SK-N-SH (cell line): Measurements from ENCODE around the gene SNCAIP. TPM values are rescaled to one million over a fixed set of nuclear protein-coding genes. Genes with fewer than 3 reads are reported as not detected.

Experiments
- CTCF ChIA-PET: fragments of 300-600, 350-600 bp; formaldehyde crosslinking; extraction: SDS; loops from one replicate; lab custom pipeline; 2021; lab: Yijun Ruan, JAX
- POLR2A ChIA-PET: fragments of 350-600 bp; sonication (Branson Sonifier 250); formaldehyde crosslinking; extraction: SDS; loops from one replicate; lab custom pipeline; 2020; ENCODE audit warnings: antibody characterized with exemption, inconsistent platforms; lab: Yijun Ruan, JAX
- DNase-seq: peaks from one replicate; pipeline ENCODE4 v3.0.0; 2012
- H2AFZ ChIP-seq: fragments of 200-600 bp; sonication (generic); 2 replicates; pipeline ENCODE4 v1.8.1; 2016; ENCODE audit warnings: antibody characterized with exemption, mild to moderate bottlenecking, low read depth
- H3F3A ChIP-seq: fragments of 200-600 bp; sonication (generic); replicated peaks from 2 replicates; pipeline ENCODE3; 2016; ENCODE audit warnings: antibody characterized with exemption, mild to moderate bottlenecking; ENCODE audit not compliant: insufficient read depth
- H3K27ac ChIP-seq, 2 experiments: fragments of 200-500 bp in 1 of 2; fragments of 200-600 bp in 1 of 2; sonication (Bioruptor generic) in 1 of 2; sonication (generic), shearing (Covaris generic) in 1 of 2; 2 replicates each; pipeline versions ENCODE4 v1.5.1 to v1.6.1; 2014 to 2016; ENCODE audit warnings: low read depth in 2 of 2, inconsistent platforms in 1 of 2, low read length in 1 of 2, mild to moderate bottlenecking in 1 of 2, mixed read lengths in 1 of 2
- H3K27me3 ChIP-seq: fragments of 200-600 bp; sonication (generic), shearing (Covaris generic); 2 replicates; pipeline ENCODE4 v1.6.1; 2016; ENCODE audit warnings: mixed run types; ENCODE audit not compliant: insufficient read depth
- H3K36me3 ChIP-seq, 2 experiments: fragments of 200-500 bp in 1 of 2; fragments of 200-600 bp in 1 of 2; sonication (Bioruptor generic) in 1 of 2; sonication (generic) in 1 of 2; replicated peaks in 1 of 2; 2 replicates each; pipeline versions ENCODE3 to v1.5.1; 2014 to 2016; ENCODE audit warnings: low read length in 1 of 2, mild to moderate bottlenecking in 1 of 2; ENCODE audit not compliant: insufficient read depth in 2 of 2, control insufficient read depth in 1 of 2
- H3K4me1 ChIP-seq, 2 experiments: fragments of 200-500 bp in 1 of 2; fragments of 200-600 bp in 1 of 2; sonication (Bioruptor generic) in 1 of 2; sonication (generic), shearing (Covaris generic) in 1 of 2; 2 replicates each; pipeline versions ENCODE4 v1.5.1 to v1.6.1; 2014 to 2016; ENCODE audit warnings: low read depth in 1 of 2, low read length in 1 of 2, mixed run types in 1 of 2; ENCODE audit not compliant: insufficient read depth in 2 of 2, control insufficient read depth in 1 of 2
- H3K4me2 ChIP-seq: fragments of 200-600 bp; sonication (generic), shearing (Covaris generic); 2 replicates; pipeline ENCODE4 v1.6.1; 2017; ENCODE audit warnings: mixed run types
- H3K4me3 ChIP-seq, 2 experiments: fragments of 200-500 bp in 1 of 2; fragments of 200-600 bp in 1 of 2; sonication (Bioruptor generic) in 1 of 2; sonication (generic), shearing (Covaris generic) in 1 of 2; 2 replicates each; pipeline versions ENCODE4 v1.5.1 to v1.8.1; 2014 to 2016; ENCODE audit warnings: low read depth in 2 of 2, inconsistent platforms in 1 of 2, low read length in 1 of 2, mild to moderate bottlenecking in 1 of 2, mixed read lengths in 1 of 2, moderate library complexity in 1 of 2
- H3K79me2 ChIP-seq: fragments of 200-600 bp; sonication (generic); 2 replicates; pipeline ENCODE4 v1.8.1; 2017; ENCODE audit warnings: mild to moderate bottlenecking; ENCODE audit not compliant: insufficient read depth
- H3K9ac ChIP-seq: fragments of 200-600 bp; sonication (generic); 2 replicates; pipeline ENCODE4 v1.6.1; 2017; ENCODE audit warnings: mixed run types
- H3K9me2 ChIP-seq: fragments of 200-600 bp; sonication (generic); 2 replicates; pipeline ENCODE4 v1.6.1; 2017; ENCODE audit warnings: mixed run types
- H3K9me3 ChIP-seq: fragments of 200-600 bp; sonication (generic); 2 replicates; pipeline ENCODE4 v1.6.1; 2017; ENCODE audit warnings: mixed run types, mild to moderate bottlenecking, moderate library complexity
- H4K20me1 ChIP-seq: fragments of 200-600 bp; sonication (generic); 2 replicates; pipeline ENCODE4 v1.6.1; 2017; ENCODE audit warnings: mild to moderate bottlenecking, mixed run types; ENCODE audit not compliant: insufficient read depth
- CHD2 ChIP-seq: fragments of 150-350 bp; IDR thresholded peaks from 2 replicates; pipeline ENCODE4 v1.6.1; 2018; ENCODE audit warnings: low read length; ENCODE audit not compliant: partially characterized antibody
- ELF1 ChIP-seq: IDR thresholded peaks from 2 replicates; pipeline ENCODE4 v1.4.0; 2012
- EZH2phosphoT487 ChIP-seq: fragments of 200-600 bp; sonication (generic); IDR thresholded peaks from 2 replicates; pipeline ENCODE4 v1.6.1; 2017; ENCODE audit warnings: low read depth, mixed run types, mild to moderate bottlenecking, antibody characterized with exemption, moderate library complexity, borderline replicate concordance
- FOSL2 ChIP-seq: IDR thresholded peaks from 2 replicates; pipeline ENCODE4 v1.4.0; 2012; ENCODE audit warnings: low read depth, mild to moderate bottlenecking, moderate library complexity, borderline replicate concordance
- FOXM1 ChIP-seq: IDR thresholded peaks from 2 replicates; pipeline ENCODE4 v1.4.0; 2012; ENCODE audit warnings: low read depth, mild to moderate bottlenecking
- JUND ChIP-seq: IDR thresholded peaks from 2 replicates; pipeline ENCODE4 v1.4.0; 2012
- NFIC ChIP-seq: IDR thresholded peaks from 2 replicates; pipeline ENCODE4 v1.4.0; 2012; ENCODE audit warnings: borderline replicate concordance
- NRF1 ChIP-seq: IDR thresholded peaks from 2 replicates; pipeline ENCODE4 v1.6.1; 2012; ENCODE audit warnings: low read depth, mild to moderate bottlenecking, low read length
- POLR2AphosphoS5 ChIP-seq: IDR thresholded peaks from 2 replicates; pipeline ENCODE4 v1.6.1; 2012; ENCODE audit warnings: low read depth, low read length
- RAD21 ChIP-seq: IDR thresholded peaks from 2 replicates; pipeline ENCODE4 v1.6.1; 2012; ENCODE audit warnings: mild to moderate bottlenecking, low read length
- RCOR1 ChIP-seq: fragments of 150-350 bp; IDR thresholded peaks from 2 replicates; pipeline ENCODE4 v1.6.1; 2017; ENCODE audit warnings: antibody characterized with exemption, low read length
- SIN3A ChIP-seq: IDR thresholded peaks from 2 replicates; pipeline ENCODE4 v1.6.1; 2012; ENCODE audit warnings: low read depth, mild to moderate bottlenecking, low read length, moderate library complexity, borderline replicate concordance
- SMC3 ChIP-seq: IDR thresholded peaks from 2 replicates; pipeline ENCODE4 v1.6.1; 2012; ENCODE audit warnings: low read depth, low read length, improper control_type of control experiment
- TAF1 ChIP-seq: IDR thresholded peaks from 2 replicates; pipeline ENCODE4 v1.6.1; 2012; ENCODE audit warnings: low read depth, mild to moderate bottlenecking, low read length, moderate library complexity, borderline replicate concordance
- TCF12 ChIP-seq: IDR thresholded peaks from 2 replicates; pipeline ENCODE4 v1.4.0; 2012
- TEAD4 ChIP-seq: IDR thresholded peaks from 2 replicates; pipeline ENCODE4 v1.4.0; 2012; ENCODE audit warnings: mild to moderate bottlenecking, borderline replicate concordance; ENCODE audit not compliant: insufficient read depth
- USF1 ChIP-seq: IDR thresholded peaks from 2 replicates; pipeline ENCODE4 v1.4.0; 2012; ENCODE audit warnings: low read depth, borderline replicate concordance
- WGBS: methylation state at CpG from one replicate; pipeline ENCODE4 v1.1.6; 2017; ENCODE audit warnings: low lambda C conversion rate; 5-methylcytosine and 5-hydroxymethylcytosine counted together
- polyA plus RNA-seq, 3 experiments: library from polyadenylated mRNA; depleted of rRNA; stranded (reverse); fragments of >200 nt; gene quantifications; 2 replicates each; pipeline ENCODE4 v1.2.3, GENCODE V29; 2012
- TF ChIP-seq, protein P1 (sequence below): IDR thresholded peaks from 2 replicates; pipeline ENCODE4 v1.6.1; 2012; ENCODE audit warnings: mild to moderate bottlenecking, low read depth, low read length, moderate library complexity
- TF ChIP-seq, protein P2 (sequence below): IDR thresholded peaks from 2 replicates; pipeline ENCODE4 v1.4.0; 2012; ENCODE audit warnings: low read depth
- TF ChIP-seq, protein P3 (sequence below): fragments of 200-600 bp; sonication (generic); IDR thresholded peaks from 2 replicates; pipeline ENCODE4 v1.6.1; 2017; ENCODE audit warnings: antibody characterized with exemption, mild to moderate bottlenecking, moderate library complexity
- TF ChIP-seq, protein P4 (sequence below): IDR thresholded peaks from 2 replicates; pipeline ENCODE4 v1.4.0; 2012; ENCODE audit warnings: low read depth, borderline replicate concordance

The SNCAIP gene
- polyA plus RNA-seq, 1 of the 3 experiments (the other 2 are of a cell fraction): not detected

DNA sequence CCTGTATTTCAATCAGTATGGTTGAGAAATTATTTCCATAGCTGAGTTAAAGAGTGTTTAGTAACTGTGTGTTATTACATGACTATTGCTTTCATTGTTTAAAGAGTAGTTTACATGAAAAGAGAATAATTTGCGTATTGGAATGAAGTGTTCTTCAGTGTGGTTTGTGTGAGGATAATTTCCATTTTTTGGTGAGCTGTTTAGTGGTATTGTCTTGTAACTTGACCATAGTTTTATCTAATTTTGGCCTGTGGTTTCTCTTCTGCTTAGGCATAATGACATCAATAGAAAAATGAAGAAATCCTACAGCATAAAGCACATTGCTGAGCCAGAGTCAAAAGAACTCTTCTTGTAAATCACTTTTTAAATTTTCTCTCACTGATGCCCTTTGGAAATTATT is 151.2 kb downstream of the SNCAIP start:
- no peak overlapping the region for H3K27ac ChIP-seq
- no peak for DNase-seq
- H3K9me2 ChIP-seq: no peaks in the 10 kb centered on the region
- no peaks in the 10 kb centered on the region for H4K20me1 ChIP-seq
- no peaks in the 10 kb centered on the region for H3K9me3 ChIP-seq
- no peaks in the 10 kb centered on the region for H3K79me2 ChIP-seq
- no peaks in the 10 kb centered on the region for H3K36me3 ChIP-seq
- H3K9ac ChIP-seq: no peak overlapping the region
- CTCF ChIA-PET: interaction anchor here (0.7 to 1.3 kb wide), 5 partner anchors 31 to 1158 kb away, joined by 3 read pairs; no protein-coding TSS in a partner anchor
- no peak overlapping the region for H3K4me3 ChIP-seq
- whole genome bisulfite sequencing: 49% methylated on average over 1 of the region's 1 CpG
- no peaks in the 10 kb centered on the region for H3F3A ChIP-seq
- POLR2A ChIA-PET: no interaction called here
- H3K27me3 ChIP-seq: no peaks in the 10 kb centered on the region
- no peak overlapping the region for H2AFZ ChIP-seq
- peaks cover 0 to 3% of the 10 kb centered on the region in 2 experiments; a peak in 1 of 4 replicates for H3K4me1 ChIP-seq
- H3K4me2 ChIP-seq: no peak overlapping the region
- no peak for TF ChIP-seq TEAD4
- no peak for TF ChIP-seq TAF1
- no peak for TF ChIP-seq SMC3
- TF ChIP-seq EZH2phosphoT487: no peak
- TF ChIP-seq RAD21: no peak
- no peak for TF ChIP-seq USF1
- no peak for TF ChIP-seq SIN3A
- TF ChIP-seq JUND: no peak
- TF ChIP-seq FOSL2: no peak
- no peak for TF ChIP-seq RCOR1
- TF ChIP-seq POLR2AphosphoS5: no peak
- no peak for TF ChIP-seq FOXM1
- TF ChIP-seq, protein P1, sequence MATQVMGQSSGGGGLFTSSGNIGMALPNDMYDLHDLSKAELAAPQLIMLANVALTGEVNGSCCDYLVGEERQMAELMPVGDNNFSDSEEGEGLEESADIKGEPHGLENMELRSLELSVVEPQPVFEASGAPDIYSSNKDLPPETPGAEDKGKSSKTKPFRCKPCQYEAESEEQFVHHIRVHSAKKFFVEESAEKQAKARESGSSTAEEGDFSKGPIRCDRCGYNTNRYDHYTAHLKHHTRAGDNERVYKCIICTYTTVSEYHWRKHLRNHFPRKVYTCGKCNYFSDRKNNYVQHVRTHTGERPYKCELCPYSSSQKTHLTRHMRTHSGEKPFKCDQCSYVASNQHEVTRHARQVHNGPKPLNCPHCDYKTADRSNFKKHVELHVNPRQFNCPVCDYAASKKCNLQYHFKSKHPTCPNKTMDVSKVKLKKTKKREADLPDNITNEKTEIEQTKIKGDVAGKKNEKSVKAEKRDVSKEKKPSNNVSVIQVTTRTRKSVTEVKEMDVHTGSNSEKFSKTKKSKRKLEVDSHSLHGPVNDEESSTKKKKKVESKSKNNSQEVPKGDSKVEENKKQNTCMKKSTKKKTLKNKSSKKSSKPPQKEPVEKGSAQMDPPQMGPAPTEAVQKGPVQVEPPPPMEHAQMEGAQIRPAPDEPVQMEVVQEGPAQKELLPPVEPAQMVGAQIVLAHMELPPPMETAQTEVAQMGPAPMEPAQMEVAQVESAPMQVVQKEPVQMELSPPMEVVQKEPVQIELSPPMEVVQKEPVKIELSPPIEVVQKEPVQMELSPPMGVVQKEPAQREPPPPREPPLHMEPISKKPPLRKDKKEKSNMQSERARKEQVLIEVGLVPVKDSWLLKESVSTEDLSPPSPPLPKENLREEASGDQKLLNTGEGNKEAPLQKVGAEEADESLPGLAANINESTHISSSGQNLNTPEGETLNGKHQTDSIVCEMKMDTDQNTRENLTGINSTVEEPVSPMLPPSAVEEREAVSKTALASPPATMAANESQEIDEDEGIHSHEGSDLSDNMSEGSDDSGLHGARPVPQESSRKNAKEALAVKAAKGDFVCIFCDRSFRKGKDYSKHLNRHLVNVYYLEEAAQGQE: no peak
- TF ChIP-seq, protein P2, sequence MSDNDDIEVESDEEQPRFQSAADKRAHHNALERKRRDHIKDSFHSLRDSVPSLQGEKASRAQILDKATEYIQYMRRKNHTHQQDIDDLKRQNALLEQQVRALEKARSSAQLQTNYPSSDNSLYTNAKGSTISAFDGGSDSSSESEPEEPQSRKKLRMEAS: no peak
- no peak for TF ChIP-seq NRF1

GRCh38 chr5:122464191-122464590 is 152.2 kb downstream of the SNCAIP start:
- 50% methylated on average over 2 of the region's 2 CpGs for WGBS
- no peak overlapping the region for H3K4me2 ChIP-seq
- no peaks in the 10 kb centered on the region for H3K9me3 ChIP-seq
- no peaks in the 10 kb centered on the region for H4K20me1 ChIP-seq
- H3K27ac ChIP-seq: no peak overlapping the region
- H2AFZ ChIP-seq: no peak overlapping the region
- H3K4me1 ChIP-seq: peaks cover 0 to 3% of the 10 kb centered on the region in 2 experiments; a peak in 1 of 4 replicates
- no peaks in the 10 kb centered on the region for H3K36me3 ChIP-seq
- H3K9ac ChIP-seq: no peak overlapping the region
- no peak for DNase-seq
- POLR2A ChIA-PET: no interaction called here
- H3K27me3 ChIP-seq: no peaks in the 10 kb centered on the region
- no peaks in the 10 kb centered on the region for H3F3A ChIP-seq
- CTCF ChIA-PET: interaction anchor here (0.9 kb wide), 1 partner anchor 34 kb away, joined by 3 read pairs; no protein-coding TSS in a partner anchor
- no peaks in the 10 kb centered on the region for H3K9me2 ChIP-seq
- no peaks in the 10 kb centered on the region for H3K79me2 ChIP-seq
- no peak overlapping the region for H3K4me3 ChIP-seq
- TF ChIP-seq, protein P3, sequence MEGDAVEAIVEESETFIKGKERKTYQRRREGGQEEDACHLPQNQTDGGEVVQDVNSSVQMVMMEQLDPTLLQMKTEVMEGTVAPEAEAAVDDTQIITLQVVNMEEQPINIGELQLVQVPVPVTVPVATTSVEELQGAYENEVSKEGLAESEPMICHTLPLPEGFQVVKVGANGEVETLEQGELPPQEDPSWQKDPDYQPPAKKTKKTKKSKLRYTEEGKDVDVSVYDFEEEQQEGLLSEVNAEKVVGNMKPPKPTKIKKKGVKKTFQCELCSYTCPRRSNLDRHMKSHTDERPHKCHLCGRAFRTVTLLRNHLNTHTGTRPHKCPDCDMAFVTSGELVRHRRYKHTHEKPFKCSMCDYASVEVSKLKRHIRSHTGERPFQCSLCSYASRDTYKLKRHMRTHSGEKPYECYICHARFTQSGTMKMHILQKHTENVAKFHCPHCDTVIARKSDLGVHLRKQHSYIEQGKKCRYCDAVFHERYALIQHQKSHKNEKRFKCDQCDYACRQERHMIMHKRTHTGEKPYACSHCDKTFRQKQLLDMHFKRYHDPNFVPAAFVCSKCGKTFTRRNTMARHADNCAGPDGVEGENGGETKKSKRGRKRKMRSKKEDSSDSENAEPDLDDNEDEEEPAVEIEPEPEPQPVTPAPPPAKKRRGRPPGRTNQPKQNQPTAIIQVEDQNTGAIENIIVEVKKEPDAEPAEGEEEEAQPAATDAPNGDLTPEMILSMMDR: no peak
- TF ChIP-seq CHD2 (no peak), JUND (no peak), NFIC (no peak), TCF12 (no peak), TAF1 (no peak), ELF1 (no peak), FOSL2 (no peak), RCOR1 (no peak)
- TF ChIP-seq, protein P4, sequence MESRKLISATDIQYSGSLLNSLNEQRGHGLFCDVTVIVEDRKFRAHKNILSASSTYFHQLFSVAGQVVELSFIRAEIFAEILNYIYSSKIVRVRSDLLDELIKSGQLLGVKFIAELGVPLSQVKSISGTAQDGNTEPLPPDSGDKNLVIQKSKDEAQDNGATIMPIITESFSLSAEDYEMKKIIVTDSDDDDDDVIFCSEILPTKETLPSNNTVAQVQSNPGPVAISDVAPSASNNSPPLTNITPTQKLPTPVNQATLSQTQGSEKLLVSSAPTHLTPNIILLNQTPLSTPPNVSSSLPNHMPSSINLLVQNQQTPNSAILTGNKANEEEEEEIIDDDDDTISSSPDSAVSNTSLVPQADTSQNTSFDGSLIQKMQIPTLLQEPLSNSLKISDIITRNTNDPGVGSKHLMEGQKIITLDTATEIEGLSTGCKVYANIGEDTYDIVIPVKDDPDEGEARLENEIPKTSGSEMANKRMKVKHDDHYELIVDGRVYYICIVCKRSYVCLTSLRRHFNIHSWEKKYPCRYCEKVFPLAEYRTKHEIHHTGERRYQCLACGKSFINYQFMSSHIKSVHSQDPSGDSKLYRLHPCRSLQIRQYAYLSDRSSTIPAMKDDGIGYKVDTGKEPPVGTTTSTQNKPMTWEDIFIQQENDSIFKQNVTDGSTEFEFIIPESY: no peak
- TF ChIP-seq, protein P2: no peak
